GM12875 (cell line): Measurements from ENCODE around the gene LRBA.

Source experiments
- H3K4me3 ChIP-seq: one replicate; pipeline ENCODE4 v1.5.1; 2011; ENCODE audit warnings: low read depth, low read length, control low read depth
- CTCF ChIP-seq: IDR thresholded peaks from 2 replicates; pipeline ENCODE4 v1.5.1; 2011; ENCODE audit warnings: low read depth, mild to moderate bottlenecking, control low read depth, inconsistent platforms, low read length, moderate library complexity, borderline replicate concordance; ENCODE audit not compliant: insufficient read depth

LRBA gene

GRCh38 chr4:150805183-150806025 lies 209.7 kb downstream of the LRBA start:
- H3K4me3 ChIP-seq, result no peak overlapping the region
- no peak for TF ChIP-seq CTCF

GRCh38 chr4:150801833-150802232 lies 213.3 kb downstream of the LRBA start:
- no peak for TF ChIP-seq CTCF

GRCh38 chr4:150799207-150799606 lies 215.9 kb downstream of the LRBA start:
- H3K4me3 ChIP-seq, result no peak overlapping the region
- no peak for TF ChIP-seq CTCF

More at GRCh38 chr4:150801833-150802232, 213.3 kb downstream of the LRBA start:
- H3K4me3 ChIP-seq, result no peak overlapping the region

GRCh38 chr4:150794706-150795105 lies 220.4 kb downstream of the LRBA start:
- no peak overlapping the region for H3K4me3 ChIP-seq
- TF ChIP-seq CTCF, result no peak

GRCh38 chr4:150789864-150790263 lies 225.2 kb downstream of the LRBA start:
- TF ChIP-seq CTCF, result no peak
- no peak overlapping the region for H3K4me3 ChIP-seq

- no peak overlapping the region for H3K4me3 ChIP-seq
- TF ChIP-seq CTCF, result no peak
Observed at GRCh38 chr4:150784939-150785338, 230.1 kb downstream of the LRBA start.

GRCh38 chr4:150784305-150784704 lies 230.8 kb downstream of the LRBA start:
- no peak overlapping the region for H3K4me3 ChIP-seq
- TF ChIP-seq CTCF, result no peak
